ENCODE data around the gene PACSIN1.

The PACSIN1 gene

DNA sequence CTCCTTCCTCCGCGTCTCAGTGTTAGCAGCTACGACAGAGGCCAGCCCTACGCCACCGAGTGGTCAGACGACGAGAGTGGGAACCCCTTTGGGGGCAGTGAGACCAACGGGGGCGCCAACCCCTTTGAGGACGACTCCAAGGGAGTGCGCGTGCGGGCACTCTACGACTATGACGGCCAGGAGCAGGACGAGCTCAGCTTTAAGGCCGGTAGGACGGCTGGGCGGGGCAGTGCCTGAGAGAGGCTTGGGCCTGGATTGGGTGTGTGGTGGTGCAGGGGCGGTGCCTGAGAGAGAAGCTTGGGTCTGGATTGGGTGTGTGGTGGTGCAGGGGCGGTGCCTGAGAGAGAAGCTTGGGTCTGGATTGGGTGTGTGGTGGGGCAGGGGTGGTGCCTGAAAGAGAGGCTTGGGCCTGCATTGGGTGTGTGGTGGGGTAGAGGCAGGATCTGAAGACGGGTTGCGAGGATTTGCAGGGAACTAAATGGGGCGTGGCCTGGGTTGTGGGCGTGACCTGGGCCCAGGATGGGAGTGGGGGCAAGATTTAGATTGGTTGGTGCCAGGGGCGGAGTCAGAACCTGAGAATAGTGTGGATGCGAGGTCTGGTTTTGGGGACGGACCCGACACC lies 65.8 kb downstream of the PACSIN1 start:
- no peak; the same call in 2 of the 3 replicates for ATAC-seq
- TF ChIP-seq, protein P1, sequence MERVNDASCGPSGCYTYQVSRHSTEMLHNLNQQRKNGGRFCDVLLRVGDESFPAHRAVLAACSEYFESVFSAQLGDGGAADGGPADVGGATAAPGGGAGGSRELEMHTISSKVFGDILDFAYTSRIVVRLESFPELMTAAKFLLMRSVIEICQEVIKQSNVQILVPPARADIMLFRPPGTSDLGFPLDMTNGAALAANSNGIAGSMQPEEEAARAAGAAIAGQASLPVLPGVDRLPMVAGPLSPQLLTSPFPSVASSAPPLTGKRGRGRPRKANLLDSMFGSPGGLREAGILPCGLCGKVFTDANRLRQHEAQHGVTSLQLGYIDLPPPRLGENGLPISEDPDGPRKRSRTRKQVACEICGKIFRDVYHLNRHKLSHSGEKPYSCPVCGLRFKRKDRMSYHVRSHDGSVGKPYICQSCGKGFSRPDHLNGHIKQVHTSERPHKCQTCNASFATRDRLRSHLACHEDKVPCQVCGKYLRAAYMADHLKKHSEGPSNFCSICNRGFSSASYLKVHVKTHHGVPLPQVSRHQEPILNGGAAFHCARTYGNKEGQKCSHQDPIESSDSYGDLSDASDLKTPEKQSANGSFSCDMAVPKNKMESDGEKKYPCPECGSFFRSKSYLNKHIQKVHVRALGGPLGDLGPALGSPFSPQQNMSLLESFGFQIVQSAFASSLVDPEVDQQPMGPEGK (CRISPR knock-in tag; IDR thresholded peaks at IDR 0.05; ENCODE audit: borderline replicate concordance), result no peak
- TF ChIP-seq, protein P2, sequence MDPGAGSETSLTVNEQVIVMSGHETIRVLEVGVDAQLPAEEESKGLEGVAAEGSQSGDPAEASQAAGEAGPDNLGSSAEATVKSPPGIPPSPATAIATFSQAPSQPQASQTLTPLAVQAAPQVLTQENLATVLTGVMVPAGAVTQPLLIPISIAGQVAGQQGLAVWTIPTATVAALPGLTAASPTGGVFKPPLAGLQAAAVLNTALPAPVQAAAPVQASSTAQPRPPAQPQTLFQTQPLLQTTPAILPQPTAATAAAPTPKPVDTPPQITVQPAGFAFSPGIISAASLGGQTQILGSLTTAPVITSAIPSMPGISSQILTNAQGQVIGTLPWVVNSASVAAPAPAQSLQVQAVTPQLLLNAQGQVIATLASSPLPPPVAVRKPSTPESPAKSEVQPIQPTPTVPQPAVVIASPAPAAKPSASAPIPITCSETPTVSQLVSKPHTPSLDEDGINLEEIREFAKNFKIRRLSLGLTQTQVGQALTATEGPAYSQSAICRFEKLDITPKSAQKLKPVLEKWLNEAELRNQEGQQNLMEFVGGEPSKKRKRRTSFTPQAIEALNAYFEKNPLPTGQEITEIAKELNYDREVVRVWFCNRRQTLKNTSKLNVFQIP (CRISPR knock-in tag; IDR thresholded peaks at IDR 0.05; ENCODE audit: borderline replicate concordance, low read depth), result no peak
- TF ChIP-seq CSDC2 (CRISPR knock-in tag; IDR thresholded peaks at IDR 0.05) (no peak), ZNF565 (CRISPR knock-in tag; conservative IDR thresholded peaks at IDR 0.05; ENCODE audit: low read depth) (no peak), RARB (CRISPR knock-in tag; IDR thresholded peaks at IDR 0.05) (no peak)
- TF ChIP-seq, protein P3, sequence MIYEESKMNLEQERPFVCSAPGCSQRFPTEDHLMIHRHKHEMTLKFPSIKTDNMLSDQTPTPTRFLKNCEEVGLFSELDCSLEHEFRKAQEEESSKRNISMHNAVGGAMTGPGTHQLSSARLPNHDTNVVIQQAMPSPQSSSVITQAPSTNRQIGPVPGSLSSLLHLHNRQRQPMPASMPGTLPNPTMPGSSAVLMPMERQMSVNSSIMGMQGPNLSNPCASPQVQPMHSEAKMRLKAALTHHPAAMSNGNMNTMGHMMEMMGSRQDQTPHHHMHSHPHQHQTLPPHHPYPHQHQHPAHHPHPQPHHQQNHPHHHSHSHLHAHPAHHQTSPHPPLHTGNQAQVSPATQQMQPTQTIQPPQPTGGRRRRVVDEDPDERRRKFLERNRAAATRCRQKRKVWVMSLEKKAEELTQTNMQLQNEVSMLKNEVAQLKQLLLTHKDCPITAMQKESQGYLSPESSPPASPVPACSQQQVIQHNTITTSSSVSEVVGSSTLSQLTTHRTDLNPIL (CRISPR knock-in tag; IDR thresholded peaks at IDR 0.05; ENCODE audit: low read depth), result no peak

DNA sequence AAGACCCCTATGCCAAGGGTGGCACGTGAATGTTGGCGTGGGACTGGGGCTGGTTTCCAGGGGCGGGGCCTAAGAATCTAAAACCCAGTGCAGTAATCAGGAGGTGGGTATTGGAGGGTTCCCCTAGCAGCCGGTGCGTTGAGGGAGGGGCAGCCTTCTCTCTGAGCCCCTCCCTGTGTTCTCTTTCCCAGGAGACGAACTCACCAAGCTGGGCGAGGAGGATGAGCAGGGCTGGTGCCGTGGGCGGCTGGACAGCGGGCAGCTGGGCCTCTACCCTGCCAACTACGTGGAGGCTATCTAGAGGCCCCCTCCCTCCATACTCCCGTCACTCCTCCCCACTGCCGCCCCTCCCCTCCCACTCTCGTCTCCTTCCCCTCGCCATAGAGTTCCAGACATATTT lies 66.4 kb downstream of the PACSIN1 start:
- TF ChIP-seq, protein P3 (CRISPR knock-in tag; IDR thresholded peaks at IDR 0.05; ENCODE audit: low read depth), result no peak
- TF ChIP-seq ZC3H10 (CRISPR knock-in tag; IDR thresholded peaks at IDR 0.05) (no peak), ESRRG (CRISPR knock-in tag; IDR thresholded peaks at IDR 0.05) (no peak), SNAI2 (CRISPR knock-in tag; IDR thresholded peaks at IDR 0.05) (no peak), ZFP3 (CRISPR knock-in tag; IDR thresholded peaks at IDR 0.05) (no peak), RARB (CRISPR knock-in tag; IDR thresholded peaks at IDR 0.05) (no peak), ZFP30 (CRISPR knock-in tag; IDR thresholded peaks at IDR 0.05) (no peak), ZNF8 (CRISPR knock-in tag; IDR thresholded peaks at IDR 0.05) (no peak), BACH2 (CRISPR knock-in tag; IDR thresholded peaks at IDR 0.05; ENCODE audit: borderline replicate concordance) (no peak), CSDC2 (CRISPR knock-in tag; IDR thresholded peaks at IDR 0.05) (no peak)
- TF ChIP-seq, protein P2 (CRISPR knock-in tag; IDR thresholded peaks at IDR 0.05; ENCODE audit: borderline replicate concordance, low read depth), result no peak
- TF ChIP-seq, protein P4, sequence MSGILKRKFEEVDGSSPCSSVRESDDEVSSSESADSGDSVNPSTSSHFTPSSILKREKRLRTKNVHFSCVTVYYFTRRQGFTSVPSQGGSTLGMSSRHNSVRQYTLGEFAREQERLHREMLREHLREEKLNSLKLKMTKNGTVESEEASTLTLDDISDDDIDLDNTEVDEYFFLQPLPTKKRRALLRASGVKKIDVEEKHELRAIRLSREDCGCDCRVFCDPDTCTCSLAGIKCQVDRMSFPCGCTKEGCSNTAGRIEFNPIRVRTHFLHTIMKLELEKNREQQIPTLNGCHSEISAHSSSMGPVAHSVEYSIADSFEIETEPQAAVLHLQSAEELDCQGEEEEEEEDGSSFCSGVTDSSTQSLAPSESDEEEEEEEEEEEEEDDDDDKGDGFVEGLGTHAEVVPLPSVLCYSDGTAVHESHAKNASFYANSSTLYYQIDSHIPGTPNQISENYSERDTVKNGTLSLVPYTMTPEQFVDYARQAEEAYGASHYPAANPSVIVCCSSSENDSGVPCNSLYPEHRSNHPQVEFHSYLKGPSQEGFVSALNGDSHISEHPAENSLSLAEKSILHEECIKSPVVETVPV (CRISPR knock-in tag; IDR thresholded peaks at IDR 0.05), result no peak
- ATAC-seq, result no peak

DNA sequence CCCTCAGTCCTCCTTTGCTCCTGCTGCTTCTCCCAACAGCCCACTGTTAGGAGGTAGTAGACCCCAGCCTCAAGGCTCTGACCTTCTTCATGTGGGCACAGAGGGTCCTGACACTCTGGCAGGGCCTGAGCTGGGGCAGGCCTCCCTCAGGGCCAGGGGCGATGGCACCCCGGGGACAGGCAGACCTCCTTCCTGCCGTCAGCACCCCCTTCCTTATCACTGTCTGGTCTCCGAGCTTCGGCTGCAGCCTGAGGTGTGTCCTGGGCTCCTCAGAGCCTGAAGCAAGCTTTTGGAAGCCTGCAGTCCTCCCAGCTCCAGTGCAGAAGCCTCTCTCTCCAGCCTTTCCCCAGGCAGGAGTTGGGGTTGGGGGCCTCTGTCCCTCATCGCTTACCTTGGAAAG lies 68.3 kb downstream of the PACSIN1 start:
- ATAC-seq, result no peak
- TF ChIP-seq ISL1 (CRISPR knock-in tag; IDR thresholded peaks at IDR 0.05) (no peak), ESRRG (CRISPR knock-in tag; IDR thresholded peaks at IDR 0.05) (no peak), PPARA (CRISPR knock-in tag; IDR thresholded peaks at IDR 0.05; ENCODE audit: borderline replicate concordance) (no peak), TCF4 (CRISPR knock-in tag; IDR thresholded peaks at IDR 0.05; ENCODE audit: borderline replicate concordance) (no peak), GLIS3 (CRISPR knock-in tag; IDR thresholded peaks at IDR 0.05) (no peak), RARB (CRISPR knock-in tag; IDR thresholded peaks at IDR 0.05) (no peak), ZNF8 (CRISPR knock-in tag; IDR thresholded peaks at IDR 0.05) (no peak), ZC3H10 (CRISPR knock-in tag; IDR thresholded peaks at IDR 0.05) (no peak), SNAI2 (CRISPR knock-in tag; IDR thresholded peaks at IDR 0.05) (no peak), ZFP30 (CRISPR knock-in tag; IDR thresholded peaks at IDR 0.05) (no peak), ZFP3 (CRISPR knock-in tag; IDR thresholded peaks at IDR 0.05) (no peak), BACH2 (CRISPR knock-in tag; IDR thresholded peaks at IDR 0.05; ENCODE audit: borderline replicate concordance) (no peak), ZNF565 (CRISPR knock-in tag; conservative IDR thresholded peaks at IDR 0.05; ENCODE audit: low read depth) (no peak), CSDC2 (CRISPR knock-in tag; IDR thresholded peaks at IDR 0.05) (no peak), TOX (CRISPR knock-in tag; IDR thresholded peaks at IDR 0.05; ENCODE audit: borderline replicate concordance) (no peak)
- TF ChIP-seq, protein P3 (CRISPR knock-in tag; IDR thresholded peaks at IDR 0.05; ENCODE audit: low read depth), result no peak
- TF ChIP-seq, protein P4 (CRISPR knock-in tag; IDR thresholded peaks at IDR 0.05), result no peak
- TF ChIP-seq, protein P5, sequence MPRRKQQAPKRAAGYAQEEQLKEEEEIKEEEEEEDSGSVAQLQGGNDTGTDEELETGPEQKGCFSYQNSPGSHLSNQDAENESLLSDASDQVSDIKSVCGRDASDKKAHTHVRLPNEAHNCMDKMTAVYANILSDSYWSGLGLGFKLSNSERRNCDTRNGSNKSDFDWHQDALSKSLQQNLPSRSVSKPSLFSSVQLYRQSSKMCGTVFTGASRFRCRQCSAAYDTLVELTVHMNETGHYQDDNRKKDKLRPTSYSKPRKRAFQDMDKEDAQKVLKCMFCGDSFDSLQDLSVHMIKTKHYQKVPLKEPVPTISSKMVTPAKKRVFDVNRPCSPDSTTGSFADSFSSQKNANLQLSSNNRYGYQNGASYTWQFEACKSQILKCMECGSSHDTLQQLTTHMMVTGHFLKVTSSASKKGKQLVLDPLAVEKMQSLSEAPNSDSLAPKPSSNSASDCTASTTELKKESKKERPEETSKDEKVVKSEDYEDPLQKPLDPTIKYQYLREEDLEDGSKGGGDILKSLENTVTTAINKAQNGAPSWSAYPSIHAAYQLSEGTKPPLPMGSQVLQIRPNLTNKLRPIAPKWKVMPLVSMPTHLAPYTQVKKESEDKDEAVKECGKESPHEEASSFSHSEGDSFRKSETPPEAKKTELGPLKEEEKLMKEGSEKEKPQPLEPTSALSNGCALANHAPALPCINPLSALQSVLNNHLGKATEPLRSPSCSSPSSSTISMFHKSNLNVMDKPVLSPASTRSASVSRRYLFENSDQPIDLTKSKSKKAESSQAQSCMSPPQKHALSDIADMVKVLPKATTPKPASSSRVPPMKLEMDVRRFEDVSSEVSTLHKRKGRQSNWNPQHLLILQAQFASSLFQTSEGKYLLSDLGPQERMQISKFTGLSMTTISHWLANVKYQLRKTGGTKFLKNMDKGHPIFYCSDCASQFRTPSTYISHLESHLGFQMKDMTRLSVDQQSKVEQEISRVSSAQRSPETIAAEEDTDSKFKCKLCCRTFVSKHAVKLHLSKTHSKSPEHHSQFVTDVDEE (CRISPR knock-in tag; IDR thresholded peaks at IDR 0.05), result no peak

Data from SK-N-SH treated with all-trans-retinoic acid at 6 μM for 48 hours (cell line).